Esophagus muscularis mucosa (tissue), 3 donors: ENCODE measurements around the gene RUSF1.
"Not testable (repeated sequence)": the region's sequence is repeated elsewhere in the genome, so short reads cannot be mapped to it uniquely, and the experiment has no call there.

Source experiments
- CTCF ChIP-seq, 3 experiments: fragments of 200-600 bp in 2 of 3; fragments of 450-650 bp in 1 of 3; sonication (generic) in 2 of 3; IDR thresholded peaks; one replicate each; pipeline ENCODE4 v1.5.1; 2017 to 2019; ENCODE audit warnings: antibody characterized with exemption in 3 of 3, mild to moderate bottlenecking in 2 of 3, moderate library complexity in 1 of 3
- POLR2A ChIP-seq: fragments of 450-650 bp; IDR thresholded peaks from one replicate; pipeline ENCODE4 v1.6.1; 2017; ENCODE audit warnings: antibody characterized with exemption, moderate library complexity, mild to moderate bottlenecking, low read depth
- POLR2AphosphoS5 ChIP-seq, 2 donors: sonication (generic); formaldehyde crosslinking; IDR thresholded peaks; one replicate each; pipeline ENCODE4 v1.6.1; 2017; ENCODE audit warnings: antibody characterized with exemption in 2 of 2

- TF ChIP-seq CTCF (IDR thresholded peaks at IDR 0.05); POLR2A; POLR2AphosphoS5 (IDR thresholded peaks at IDR 0.05): not testable (repeated sequence)
These were observed 4.6 kb downstream of the RUSF1 start for GRCh38 chr16:31503555-31503954.
